Right lung (tissue), 5 donors: ENCODE data around the gene SIPA1. TPM values are rescaled to one million over a fixed set of nuclear protein-coding genes. Genes with fewer than 3 reads are reported as not detected.
"Not testable (repeated sequence)": the region's sequence is repeated elsewhere in the genome, so short reads cannot be mapped to it uniquely, and the experiment has no call there.

Experiments used
- DNase-seq, 2 donors: peaks; one replicate each; pipeline ENCODE4 v3.0.0-alpha.2; 2013
- polyA plus RNA-seq, 5 donors: library from polyadenylated mRNA; unstranded; fragments of 120-200 nt; gene quantifications; one replicate each; pipeline versions ENCODE4 v1.2.1 to v1.2.3, GENCODE V29; 2013; ENCODE audit warnings: inconsistent platforms in 1 of 5, low replicate concordance in 1 of 5; ENCODE audit not compliant: insufficient read length in 5 of 5, insufficient read depth in 1 of 5

The SIPA1 gene
- polyA plus RNA-seq, 5 donors, result 32.6 to 55.0 (median 40.6) TPM

- DNase-seq, result no peak
Observed at GRCh38 chr11:65658174-65659021, 20.5 kb downstream of the SIPA1 start.

GRCh38 chr11:65660038-65660437 is 22.1 kb downstream of the SIPA1 start:
- DNase-seq, result no peak

GRCh38 chr11:65660908-65661307 is 23.0 kb downstream of the SIPA1 start:
- not testable (repeated sequence) for DNase-seq

DNA sequence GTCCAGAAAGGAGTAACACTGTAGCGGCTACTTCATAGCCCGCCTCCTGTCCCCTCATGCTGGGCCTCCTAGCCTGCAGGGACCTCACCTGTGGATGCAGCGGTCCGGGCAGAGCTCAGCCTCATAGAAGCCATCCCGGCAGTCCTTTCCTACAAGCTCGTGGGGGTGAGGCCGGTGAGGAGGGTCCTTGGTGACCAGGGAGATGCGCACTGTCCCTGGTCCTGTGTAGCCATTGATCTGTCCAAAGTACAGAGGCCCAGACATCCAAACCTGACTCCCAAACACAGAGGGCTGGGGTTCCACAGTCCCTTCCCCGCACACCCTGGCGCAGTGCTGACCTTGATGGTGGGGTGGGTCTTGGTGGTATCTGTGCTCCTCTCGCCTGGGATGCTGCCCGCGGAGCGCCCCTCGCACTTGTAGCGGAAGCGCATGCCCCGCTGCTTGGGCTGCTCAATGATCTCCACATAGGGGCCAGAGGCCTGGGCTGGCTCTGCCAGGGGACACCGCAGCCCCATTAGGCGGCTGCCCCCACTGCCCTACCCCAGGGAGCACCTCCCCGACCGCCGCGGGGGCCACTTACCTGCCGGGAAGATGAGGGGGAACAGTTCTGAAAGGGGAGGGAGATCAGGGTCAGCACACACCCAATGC is 23.8 kb downstream of the SIPA1 start:
- no peak for DNase-seq

- no peak for DNase-seq
Observed at GRCh38 chr11:65662247-65662798, 24.4 kb downstream of the SIPA1 start.

GRCh38 chr11:65662799-65663638 is 25.1 kb downstream of the SIPA1 start, which contains the start of gene RELA:
TSS of gene RELA (minus strand) at chr11:65662916. CDS start at chr11:65662832, 84 bp downstream.
- peak; percentile 94 to 96 for DNase-seq

DNA sequence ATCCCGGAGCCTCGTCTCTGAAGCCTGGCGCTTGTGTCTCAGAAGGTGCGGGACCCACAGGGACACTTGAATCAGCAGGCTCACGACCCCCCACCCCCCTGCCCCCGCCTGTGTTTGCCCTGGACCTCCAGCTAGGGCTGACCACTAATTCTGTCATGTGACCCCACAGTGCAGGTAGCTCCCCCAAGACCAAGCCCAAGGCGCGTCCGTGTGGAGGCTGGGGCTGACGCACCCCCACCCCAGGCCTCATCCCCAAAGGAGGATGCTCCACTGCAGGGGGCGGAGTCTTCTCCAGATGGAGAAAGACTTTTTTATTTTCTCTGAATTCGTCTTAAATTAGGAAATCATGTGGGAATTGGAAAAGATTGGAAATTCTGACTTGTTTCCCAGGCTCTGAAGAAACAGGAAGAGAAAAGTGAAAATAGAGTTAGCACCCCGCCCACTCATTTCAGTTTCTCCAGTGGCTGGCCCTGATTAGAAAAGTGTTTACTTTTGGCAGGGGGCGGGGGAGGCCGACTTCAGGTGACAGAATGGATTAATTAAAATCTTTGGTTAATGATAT is 25.8 kb downstream of the SIPA1 start:
- peak; percentile 57 to 64 for DNase-seq

DNA sequence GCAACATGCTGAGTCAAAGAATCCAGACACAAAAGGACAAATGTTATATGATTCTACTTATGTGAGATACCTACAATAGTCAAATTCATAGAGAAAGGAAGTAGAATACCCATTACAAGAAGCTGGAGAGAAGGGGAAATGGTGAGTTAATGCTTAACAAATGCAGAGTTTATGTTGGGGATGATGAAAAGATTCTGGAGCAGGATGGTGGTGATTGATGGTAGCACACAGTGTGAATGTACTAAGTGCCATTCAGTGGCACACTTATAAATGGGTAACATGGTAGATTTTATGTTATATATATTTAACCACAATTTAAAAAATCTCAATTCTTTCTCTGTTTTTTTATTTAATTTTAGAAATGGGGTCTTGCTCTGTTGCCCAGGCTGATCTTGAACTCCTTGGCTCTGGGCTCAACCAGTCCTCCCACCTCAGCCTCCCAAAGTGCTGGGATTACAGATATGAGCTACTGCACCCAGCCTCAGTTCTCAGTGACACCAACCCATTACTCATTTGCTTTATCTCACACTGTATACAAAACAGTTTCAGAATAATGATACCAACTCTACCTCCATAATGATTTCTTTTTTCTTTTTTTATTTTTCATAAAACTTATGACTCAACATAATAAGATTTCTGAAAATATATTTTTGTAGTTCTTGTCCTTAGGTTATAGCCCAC is 34.4 kb downstream of the SIPA1 start:
- DNase-seq, result no peak

DNA sequence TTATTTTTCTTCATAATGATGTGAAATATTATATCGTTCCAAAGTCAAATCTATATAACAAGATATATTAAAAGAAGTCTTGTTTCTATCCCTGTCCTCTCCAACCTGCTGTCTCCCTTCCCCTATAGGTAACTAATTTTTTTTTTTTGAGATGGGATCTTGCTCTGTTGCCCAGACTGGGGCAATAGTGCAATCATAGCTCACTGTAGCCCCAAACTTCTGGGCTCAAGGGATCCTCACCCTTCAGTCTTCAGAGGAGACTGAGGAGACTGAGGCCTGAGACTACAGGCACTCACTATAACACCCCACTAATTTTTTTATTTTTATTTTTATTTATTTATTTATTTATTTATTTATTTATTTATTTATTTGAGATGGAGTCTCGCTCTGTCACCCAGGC is 35.1 kb downstream of the SIPA1 start:
- no peak for DNase-seq

DNA sequence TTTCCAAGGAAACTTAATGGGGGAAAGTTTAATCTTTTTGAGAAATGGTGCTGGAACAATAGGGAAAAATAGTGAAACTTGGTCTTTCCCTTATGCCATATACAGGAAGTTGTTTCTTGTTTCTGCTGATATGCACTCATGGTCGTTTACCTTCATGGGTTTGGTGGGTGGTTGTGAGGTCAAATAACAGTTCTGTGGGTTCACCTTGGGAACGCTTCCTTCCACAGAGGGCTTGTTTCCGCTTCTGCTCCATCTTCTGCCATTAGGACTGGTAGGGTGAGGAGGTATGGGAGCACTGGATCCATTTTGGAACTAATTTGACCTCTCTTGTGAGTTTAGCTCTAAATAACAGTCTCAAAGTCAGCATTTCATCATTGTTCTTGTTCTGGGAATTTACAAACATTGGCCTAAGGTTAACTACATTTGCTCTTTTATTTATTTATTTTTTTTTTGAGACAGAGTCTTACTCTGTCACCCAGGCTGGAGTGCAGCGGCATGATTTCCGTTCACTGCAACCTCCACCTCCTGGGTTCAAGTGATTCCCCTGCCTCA is 42.4 kb downstream of the SIPA1 start:
- no peak for DNase-seq

GRCh38 chr11:65683480-65683879 is 45.6 kb downstream of the SIPA1 start:
- not testable (repeated sequence) for DNase-seq

DNA sequence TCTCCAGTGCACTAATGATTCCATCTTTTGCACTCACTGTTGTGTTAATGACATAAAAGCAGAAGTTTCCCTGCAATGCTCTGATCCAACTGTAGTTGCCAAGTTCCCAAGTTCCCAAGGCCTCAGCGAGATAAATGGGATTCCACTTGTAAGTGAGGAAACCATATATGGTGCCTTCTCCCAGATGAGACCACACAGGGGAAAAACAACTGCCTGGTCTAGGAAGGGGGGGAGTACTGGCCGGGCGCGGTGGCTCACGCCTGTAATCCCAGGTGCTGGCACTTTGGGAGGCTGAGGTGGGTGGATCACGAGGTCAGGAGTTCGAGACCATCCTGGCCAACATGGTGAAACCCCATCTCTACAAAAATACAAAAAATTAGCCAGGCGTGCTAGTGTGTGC is 48.1 kb downstream of the SIPA1 start:
- no peak for DNase-seq

- DNase-seq, result not testable (repeated sequence)
Observed at GRCh38 chr11:65691847-65692246, 53.9 kb downstream of the SIPA1 start.

DNA sequence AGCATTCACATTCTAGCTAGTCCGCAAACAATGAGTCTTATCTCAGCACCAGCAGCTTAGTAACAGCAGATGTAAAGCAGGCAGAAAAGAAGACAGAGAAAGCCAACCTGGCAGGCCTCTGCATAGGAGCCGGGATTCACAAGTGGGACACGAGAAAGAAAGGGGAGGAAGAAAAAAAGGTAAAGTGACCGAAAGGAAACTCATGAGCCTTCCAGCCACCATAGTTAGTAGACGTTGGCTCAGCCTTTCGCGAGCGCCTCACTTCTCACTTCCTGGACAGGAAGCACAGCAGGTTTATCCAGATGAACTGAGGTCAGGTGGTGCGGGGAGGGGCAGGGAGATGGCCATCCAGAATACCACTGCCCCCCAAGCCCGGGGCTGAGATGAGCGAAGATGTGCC is 54.5 kb downstream of the SIPA1 start:
- DNase-seq, result no peak

DNA sequence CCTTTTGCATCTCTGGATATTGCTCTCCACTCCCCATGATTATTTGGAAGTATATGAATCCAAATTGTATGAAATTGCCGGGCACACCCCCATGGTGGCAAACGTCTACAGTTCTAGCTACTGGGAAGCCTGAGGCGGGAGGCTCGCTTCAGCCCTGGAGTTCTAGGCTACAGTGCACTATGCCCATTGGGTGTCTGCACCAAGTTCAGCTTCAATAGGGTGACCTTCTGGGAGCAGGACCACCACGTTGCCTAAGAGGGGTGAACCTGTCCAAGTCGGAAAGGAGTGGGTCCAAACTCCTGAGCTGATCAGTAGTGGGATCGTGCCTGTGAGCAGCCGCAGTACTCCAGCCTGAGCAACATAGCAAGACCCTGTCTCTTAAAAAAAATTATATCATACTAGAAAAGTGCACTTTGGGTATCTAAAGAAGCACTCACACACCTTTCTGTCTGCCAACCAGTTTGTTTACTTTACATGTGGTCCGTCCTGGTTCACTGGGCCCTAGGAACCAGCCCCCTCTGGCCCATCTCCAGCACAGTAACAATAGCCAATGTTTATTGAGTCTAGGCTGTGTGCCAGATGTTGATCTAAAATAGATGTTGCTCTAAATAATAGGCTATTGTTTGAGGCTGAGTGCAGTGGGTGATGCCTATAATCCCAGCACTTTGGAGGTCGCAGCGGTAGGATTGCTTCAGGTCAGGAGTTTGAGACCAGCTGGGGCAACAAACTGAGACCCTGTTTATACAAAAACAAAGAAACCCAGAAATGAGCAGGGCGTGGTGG is 57.7 kb downstream of the SIPA1 start:
- peak in 1 of 2 donors; percentile 30 for DNase-seq

DNA sequence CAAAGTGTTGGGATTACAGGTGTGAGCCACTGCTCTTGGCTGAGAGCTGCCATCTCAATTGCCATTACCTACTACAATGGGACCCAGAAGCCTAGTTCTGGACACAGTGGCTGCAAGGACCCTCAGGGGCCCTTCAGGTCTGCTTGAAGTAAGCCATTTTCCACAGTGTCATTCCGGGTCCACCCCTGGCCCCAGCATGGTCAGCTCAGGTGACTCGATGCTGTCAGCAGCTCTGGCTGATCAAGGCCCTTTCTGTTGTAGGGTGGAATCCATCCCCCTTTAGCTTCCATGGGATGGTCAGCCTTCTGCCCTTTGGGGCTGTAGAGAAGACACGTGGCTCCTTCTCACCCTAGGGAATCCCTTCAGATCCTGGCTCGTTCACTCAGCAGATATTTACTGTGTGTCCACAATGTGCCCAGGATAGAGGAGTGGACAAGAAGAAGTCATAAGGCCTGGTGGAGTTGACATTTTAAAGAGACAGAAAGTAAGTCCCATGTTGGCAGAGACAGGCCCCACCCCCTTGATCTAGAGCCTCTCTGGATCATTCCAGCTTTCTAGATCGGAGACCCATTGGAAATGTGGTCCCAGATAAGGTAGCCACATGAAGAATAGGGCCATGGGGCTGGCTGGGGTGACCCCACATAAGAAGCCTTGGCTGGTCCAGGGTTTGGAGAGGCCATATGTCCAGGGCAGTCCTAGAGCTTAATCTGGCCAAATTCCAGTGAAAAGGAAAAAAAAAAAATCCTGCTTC is 59.1 kb downstream of the SIPA1 start:
- no peak for DNase-seq

- DNase-seq, result no peak
Observed at GRCh38 chr11:65698205-65698604, 60.3 kb downstream of the SIPA1 start.

DNA sequence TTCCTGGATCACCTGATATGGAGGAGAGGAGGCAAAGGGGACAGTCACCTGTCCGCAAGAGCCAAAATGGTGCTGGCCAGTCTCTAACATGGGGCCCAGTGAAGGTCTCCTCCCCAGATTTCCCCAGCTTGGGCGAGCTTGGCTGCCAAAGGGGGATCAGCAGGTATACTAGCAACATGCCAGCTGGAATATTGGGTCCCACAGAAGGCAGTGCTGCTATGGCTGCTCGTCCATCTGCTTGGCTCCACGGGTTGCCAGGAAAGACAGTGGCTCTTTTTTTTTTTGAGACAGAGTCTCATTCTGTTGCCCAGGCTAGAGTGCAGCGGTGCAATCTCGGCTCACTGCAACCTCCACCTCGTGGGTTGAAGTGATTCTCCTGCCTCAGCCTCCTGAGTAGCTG is 61.4 kb downstream of the SIPA1 start:
- DNase-seq, result no peak

DNA sequence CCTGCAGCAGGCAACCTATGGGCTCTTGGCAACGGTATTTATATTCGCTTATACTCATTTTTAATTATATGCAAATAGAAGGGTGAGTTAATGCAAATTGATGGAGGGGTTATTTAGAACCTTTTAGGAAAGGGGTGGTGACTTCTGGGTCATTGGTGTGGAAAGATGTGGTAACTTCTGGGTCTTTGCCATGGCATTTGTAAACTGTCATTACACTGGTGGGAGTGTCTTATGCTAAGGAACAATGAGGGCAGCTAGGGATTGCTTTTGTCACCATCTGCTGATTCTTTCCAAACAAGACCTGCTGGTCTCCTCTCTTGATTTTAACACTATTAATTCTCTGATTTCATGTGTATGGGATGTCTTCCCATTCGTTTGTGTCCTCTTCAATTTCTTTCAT is 62.5 kb downstream of the SIPA1 start:
- no peak for DNase-seq
